GM23338 (cell line): ENCODE measurements around the gene DLGAP3. TPM values are rescaled to one million over a fixed set of nuclear protein-coding genes. Genes with fewer than 3 reads are reported as not detected.

Source experiments
- ATAC-seq: fragments of 200-7000 bp; cut with Tn5 transposase; 3 replicates; pipeline ENCODE4 v1.9.1; 2020
- DNase-seq: peaks from one replicate; pipeline ENCODE4 v3.0.0-alpha.2; 2015; ENCODE audit warnings: low spot score
- H2AFZ ChIP-seq: fragments of 200-600 bp; sonication (generic); 2 replicates; pipeline ENCODE4 v1.8.0; 2016; ENCODE audit warnings: antibody characterized with exemption, mild to moderate bottlenecking, moderate library complexity
- H3F3A ChIP-seq: fragments of 200-600 bp; sonication (generic); replicated peaks from 2 replicates; pipeline ENCODE4 v1.8.0; 2017; ENCODE audit warnings: antibody characterized with exemption, mixed run types, low read depth
- H3K27ac ChIP-seq: fragments of 200-600 bp; sonication (generic); 2 replicates; pipeline ENCODE4 v1.6.1; 2016; ENCODE audit warnings: low read depth
- H3K27me3 ChIP-seq: fragments of 200-600 bp; sonication (generic); 2 replicates; pipeline ENCODE4 v1.8.0; 2016; ENCODE audit warnings: mild to moderate bottlenecking, mixed run types, moderate library complexity; ENCODE audit not compliant: insufficient read depth
- H3K36me3 ChIP-seq: fragments of 200-600 bp; sonication (generic); 2 replicates; pipeline ENCODE4 v1.8.0; 2016; ENCODE audit warnings: mild to moderate bottlenecking; ENCODE audit not compliant: insufficient read depth
- H3K4me1 ChIP-seq: fragments of 200-600 bp; sonication (generic); 2 replicates; pipeline ENCODE4 v1.8.0; 2016; ENCODE audit warnings: mild to moderate bottlenecking, moderate library complexity; ENCODE audit not compliant: insufficient read depth
- H3K4me2 ChIP-seq: fragments of 200-600 bp; sonication (generic); 2 replicates; pipeline ENCODE4 v1.7.1; 2017; ENCODE audit warnings: mixed run types
- H3K4me3 ChIP-seq: fragments of 200-600 bp; sonication (generic); 2 replicates; pipeline ENCODE4 v1.6.1; 2016; ENCODE audit warnings: mixed run types
- H3K79me2 ChIP-seq: fragments of 200-600 bp; sonication (generic); replicated peaks from 2 replicates; pipeline ENCODE4 v1.8.0; 2017; ENCODE audit warnings: mild to moderate bottlenecking; ENCODE audit not compliant: insufficient read depth
- H3K9me2 ChIP-seq: fragments of 200-600 bp; sonication (generic); 2 replicates; pipeline ENCODE4 v1.8.0; 2017; ENCODE audit not compliant: insufficient read depth
- H4K20me1 ChIP-seq: fragments of 200-600 bp; sonication (generic); replicated peaks from 2 replicates; pipeline ENCODE4 v1.8.0; 2017; ENCODE audit warnings: mild to moderate bottlenecking; ENCODE audit not compliant: insufficient read depth
- H3K27ac Mint-ChIP-seq: 2 replicates; pipeline ENCODE4 v1.8.0; 2020; ENCODE audit warnings: inconsistent platforms, mild to moderate bottlenecking, moderate library complexity, mixed read lengths
- H3K27me3 Mint-ChIP-seq: 3 replicates; pipeline ENCODE4 v1.8.0; 2022; ENCODE audit warnings: low read depth, mild to moderate bottlenecking, moderate library complexity, mixed read lengths, inconsistent platforms; ENCODE audit not compliant: insufficient read depth, poor library complexity
- H3K36me3 Mint-ChIP-seq: 3 replicates; pipeline ENCODE4 v1.8.0; 2021; ENCODE audit warnings: low read depth, mild to moderate bottlenecking, inconsistent platforms, moderate library complexity, mixed read lengths
- H3K4me1 Mint-ChIP-seq: 3 replicates; pipeline ENCODE4 v1.8.0; 2020; ENCODE audit warnings: mild to moderate bottlenecking, inconsistent platforms, mixed read lengths
- H3K4me3 Mint-ChIP-seq: 3 replicates; pipeline ENCODE4 v1.8.0; 2021; ENCODE audit warnings: moderate library complexity, mild to moderate bottlenecking, inconsistent platforms, mixed read lengths
- H3K9me3 Mint-ChIP-seq: 3 replicates; pipeline ENCODE4 v1.8.0; 2020; ENCODE audit warnings: moderate library complexity, mild to moderate bottlenecking, inconsistent platforms, mixed read lengths
- CREB1 ChIP-seq: fragments of 250-450 bp; sonication (Bioruptor Pico); IDR thresholded peaks from 2 replicates; pipeline ENCODE4 v1.5.0; 2020; ENCODE audit warnings: low read depth, mild to moderate bottlenecking, moderate library complexity
- CTCF ChIP-seq, 2 experiments: fragments of 200-600 bp in 1 of 2; sonication (generic) in 1 of 2; conservative IDR thresholded peaks; 2 replicates each; pipeline versions ENCODE4 v1.5.1 to v1.6.1; 2016 to 2017; ENCODE audit warnings: antibody characterized with exemption in 2 of 2, low read depth in 2 of 2, mild to moderate bottlenecking in 2 of 2, moderate library complexity in 1 of 2
- ETS1 ChIP-seq: IDR thresholded peaks from 2 replicates; pipeline ENCODE4 v1.6.1; 2016; ENCODE audit warnings: antibody characterized with exemption
- EZH2 ChIP-seq: fragments of 200-600 bp; sonication (generic); IDR thresholded peaks from one replicate; pipeline ENCODE4 v1.8.0; 2017; ENCODE audit warnings: antibody characterized with exemption, mild to moderate bottlenecking, low read depth; ENCODE audit not compliant: unreplicated experiment
- EZH2phosphoT487 ChIP-seq: fragments of 200-600 bp; sonication (generic); IDR thresholded peaks from one replicate; pipeline ENCODE4 v1.8.1; 2018; ENCODE audit warnings: antibody characterized with exemption; ENCODE audit not compliant: unreplicated experiment
- JUNB ChIP-seq: IDR thresholded peaks from one replicate; pipeline ENCODE4 v1.6.1; 2016; ENCODE audit warnings: antibody characterized with exemption; ENCODE audit not compliant: unreplicated experiment
- NANOG ChIP-seq: IDR thresholded peaks from 2 replicates; pipeline ENCODE4 v1.6.1; 2016; ENCODE audit warnings: antibody characterized with exemption, borderline replicate concordance
- POLR2AphosphoS5 ChIP-seq: IDR thresholded peaks from 2 replicates; pipeline ENCODE4 v1.6.1; 2016; ENCODE audit warnings: antibody characterized with exemption, low read depth
- REST ChIP-seq: IDR thresholded peaks from one replicate; pipeline ENCODE4 v1.6.1; 2018; ENCODE audit warnings: antibody characterized with exemption; ENCODE audit not compliant: unreplicated experiment
- STAT1 ChIP-seq: IDR thresholded peaks from one replicate; pipeline ENCODE4 v1.6.1; 2016; ENCODE audit warnings: antibody characterized with exemption; ENCODE audit not compliant: unreplicated experiment
- ZNF114 ChIP-seq: fragments of 250-450 bp; sonication (Bioruptor Pico); IDR thresholded peaks from 2 replicates; pipeline ENCODE4 v1.5.0; 2020; ENCODE audit warnings: mild to moderate bottlenecking, moderate library complexity
- ZNF331 ChIP-seq: fragments of 250-450 bp; sonication (Bioruptor Pico); IDR thresholded peaks from 2 replicates; pipeline ENCODE4 v1.5.0; 2020; ENCODE audit warnings: low read depth, mild to moderate bottlenecking, moderate library complexity
- ZNF462 ChIP-seq: fragments of 250-450 bp; sonication (Bioruptor Pico); IDR thresholded peaks from 2 replicates; pipeline ENCODE4 v1.5.0; 2020; ENCODE audit warnings: mild to moderate bottlenecking, moderate library complexity
- polyA plus RNA-seq: library from polyadenylated mRNA; unstranded; fragments of >200 nt; fragmentation: Nextera tagmentation; extraction: Ambion mirVana; gene quantifications from 2 replicates; pipeline ENCODE4 v1.2.1, GENCODE V29; 2016
- total RNA-seq: library from RNA; depleted of rRNA; stranded (reverse); fragments of >200 nt; shearing (Covaris generic); gene quantifications from 2 replicates; pipeline ENCODE4 v1.2.3, GENCODE V29; 2014

The DLGAP3 gene
- total and polyA plus RNA-seq, 2 experiments from 2014 or later = 7.1 to 13.7 TPM

GRCh38 chr1:34879230-34879629, 50.2 kb downstream of the DLGAP3 start:
- peaks cover 5% of the 10 kb centered on the region for H3K4me1 ChIP-seq
- no peak overlapping the region for H3K27ac ChIP-seq
- H4K20me1 ChIP-seq = no peaks in the 10 kb centered on the region; the same call in 1 of the 2 replicates
- DNase-seq (peak; percentile 79), ATAC-seq (peak; percentile 95)
- H3K27me3 ChIP-seq = no peaks in the 10 kb centered on the region
- 0 out of 2 replicates have a peak overlapping the region, but pooled peaks have one; percentile 7 for H3K4me3 ChIP-seq
- H3K79me2 ChIP-seq = 0 out of 2 replicates have a peak, but pooled peaks cover 3% of the 10 kb centered on the region
- H2AFZ ChIP-seq = no peak overlapping the region
- no peaks in the 10 kb centered on the region for H3K9me2 ChIP-seq
- Mint-ChIP-seq H3K4me3 (peak overlapping the region; percentile 24; the same call in 2 of the 3 replicates), H3K36me3 (no peaks in the 10 kb centered on the region), H3K9me3 (no peaks in the 10 kb centered on the region), H3K27ac (no peak overlapping the region), H3K4me1 (no peaks in the 10 kb centered on the region; the same call in 1 of the 3 replicates), H3K27me3 (peaks cover 12% of the 10 kb centered on the region)
- TF ChIP-seq STAT1 (no peak), ZNF331 (CRISPR knock-in tag) (no peak), JUNB (no peak), ETS1 (no peak), NANOG (no peak), ZNF462 (no peak), ZNF114 (CRISPR knock-in tag) (no peak), REST (no peak), EZH2phosphoT487 (no peak), POLR2AphosphoS5 (no peak), CREB1 (no peak), CTCF (conservative IDR thresholded peaks at IDR 0.05; ENCODE audit: low read depth in 2 of 2) (no peak; a peak in 1 of 4 replicates), EZH2 (no peak)
- 0 out of 2 replicates have a peak, but pooled peaks cover under 1% of the 10 kb centered on the region for H3F3A ChIP-seq
- no peaks in the 10 kb centered on the region for H3K36me3 ChIP-seq
- no peak overlapping the region for H3K4me2 ChIP-seq
